Raji (cell line): ENCODE data around the gene AFF3.

Experiments
- POLR2A ChIP-seq: IDR thresholded peaks from 2 replicates; pipeline ENCODE4 v1.6.1; 2011; ENCODE audit warnings: low read depth, low read length, control low read depth; ENCODE audit not compliant: insufficient read depth

Gene AFF3

GRCh38 chr2:99688699-99689098 is 453.7 kb downstream of the AFF3 start:
- no peak for TF ChIP-seq POLR2A

DNA sequence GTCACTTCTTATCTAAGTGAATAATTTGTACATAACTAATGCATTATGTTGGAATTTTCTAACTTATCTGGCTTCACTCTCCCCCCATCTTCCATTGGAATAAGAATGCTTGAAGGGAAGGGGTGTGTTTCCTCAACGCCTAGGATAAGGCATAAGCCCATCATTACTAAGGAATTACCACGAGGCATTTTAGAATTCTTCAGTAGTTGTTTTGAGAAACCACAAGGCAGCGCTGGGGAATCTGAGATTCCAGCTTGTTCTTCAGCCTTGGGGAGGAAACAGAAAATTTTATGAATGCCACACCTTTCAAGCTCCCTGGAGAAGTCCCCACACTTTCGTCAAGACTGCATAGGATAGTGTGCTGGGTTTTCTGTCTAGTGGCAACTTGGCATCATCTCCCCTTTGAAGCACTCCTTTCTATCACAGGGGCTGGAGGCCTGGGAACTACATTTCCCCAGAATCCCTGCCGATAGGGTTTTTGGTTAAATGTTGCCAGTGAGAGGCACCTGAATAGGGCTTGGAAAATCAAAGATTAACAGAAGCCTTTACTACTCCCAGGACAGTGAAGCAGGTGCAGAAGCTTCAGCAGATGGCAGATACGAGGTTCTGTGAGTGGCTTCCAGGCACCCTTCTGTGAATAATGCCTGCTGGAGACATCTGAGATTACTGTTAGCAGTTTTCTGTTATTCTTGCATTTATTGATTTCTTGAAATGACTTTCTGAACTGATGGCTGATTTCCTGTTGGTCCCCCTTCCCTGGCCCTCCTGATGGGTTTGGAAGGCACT is 459.9 kb downstream of the AFF3 start:
- no peak for TF ChIP-seq POLR2A

DNA sequence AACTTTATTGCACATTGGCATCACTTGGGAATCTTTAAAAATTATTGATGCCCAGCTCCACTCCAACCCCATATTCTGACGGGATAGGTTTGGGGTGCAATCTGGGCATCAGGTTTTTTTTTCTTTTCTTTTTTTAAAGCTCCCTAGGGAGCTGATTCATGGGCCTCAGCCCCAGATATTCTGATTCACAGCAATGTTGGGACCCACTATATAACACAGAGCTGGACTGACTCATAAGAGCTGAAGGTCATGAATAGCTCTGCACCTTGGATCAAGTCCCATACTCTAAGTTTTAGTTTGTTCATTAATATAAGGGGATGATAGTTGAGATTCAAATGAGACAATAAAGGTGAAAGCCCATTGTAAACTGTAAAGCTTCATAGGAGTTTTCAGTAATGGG is 461.4 kb downstream of the AFF3 start:
- TF ChIP-seq POLR2A, result no peak

DNA sequence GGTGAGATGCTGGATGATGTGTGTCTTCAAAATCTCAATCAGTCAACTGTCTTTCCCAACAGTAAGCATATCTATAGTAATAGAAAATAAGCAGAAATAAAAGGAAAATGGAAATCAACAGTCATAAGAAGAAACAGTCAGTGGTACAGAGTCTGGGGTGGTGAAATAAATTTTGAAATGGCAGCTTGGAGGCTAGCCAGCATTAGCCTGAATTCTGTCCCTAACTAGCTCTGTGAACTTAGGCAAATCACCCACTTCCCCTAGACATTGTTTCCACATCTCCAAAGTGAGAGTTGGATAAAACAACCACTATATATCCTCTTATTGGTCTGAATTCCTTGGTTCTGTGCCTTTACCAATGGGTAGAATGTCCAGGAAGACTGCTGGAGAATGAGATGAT is 462.9 kb downstream of the AFF3 start:
- TF ChIP-seq POLR2A, result no peak

DNA sequence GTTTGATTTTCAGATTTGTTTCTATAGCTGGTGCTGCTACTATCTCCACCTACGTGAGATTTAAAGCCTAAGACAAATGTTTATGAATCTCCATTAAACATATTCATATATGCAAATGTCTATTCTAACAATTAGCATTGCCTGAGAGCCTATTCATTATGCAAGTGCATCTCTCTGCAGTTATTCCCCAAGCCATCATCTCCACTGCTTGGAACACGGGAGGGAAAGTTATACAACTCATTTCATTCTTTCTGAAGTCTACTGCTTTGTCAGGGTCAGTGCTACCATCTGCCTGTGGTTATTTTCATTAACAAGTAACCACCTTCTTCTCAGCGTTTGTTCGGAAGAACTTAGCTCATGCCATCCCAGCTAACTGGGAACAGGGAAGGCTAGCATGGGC is 463.8 kb downstream of the AFF3 start:
- no peak for TF ChIP-seq POLR2A

- TF ChIP-seq POLR2A, result no peak
Observed at GRCh38 chr2:99677814-99678213, 464.6 kb downstream of the AFF3 start.

DNA sequence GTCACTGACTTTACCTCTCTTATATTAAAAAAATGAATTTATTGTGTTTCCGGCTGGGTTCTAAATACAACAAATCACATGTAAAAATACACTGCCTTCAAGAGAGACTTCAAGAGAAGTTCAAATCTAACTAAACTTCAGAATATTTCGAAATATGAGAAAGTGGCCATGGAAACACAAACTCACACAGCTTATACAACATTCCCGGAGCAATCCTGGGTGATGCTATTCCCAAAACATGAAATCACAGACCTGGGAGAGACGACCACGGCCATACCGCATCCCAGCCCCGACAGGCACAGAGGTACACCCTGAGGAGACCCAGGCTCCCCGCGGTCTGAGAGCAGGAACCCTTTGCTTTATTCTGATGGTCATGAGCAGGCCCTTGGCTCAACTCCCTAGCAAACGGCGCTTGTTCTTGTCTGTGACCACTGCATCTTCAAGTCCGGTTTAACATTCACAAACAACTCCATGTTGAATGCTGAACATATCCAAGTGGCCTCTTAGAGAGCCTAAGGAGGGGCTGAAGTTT is 467.2 kb downstream of the AFF3 start:
- TF ChIP-seq POLR2A, result no peak

GRCh38 chr2:99674090-99674489 is 468.3 kb downstream of the AFF3 start:
- no peak for TF ChIP-seq POLR2A

GRCh38 chr2:99672766-99673350 is 469.5 kb downstream of the AFF3 start:
- TF ChIP-seq POLR2A, result no peak

DNA sequence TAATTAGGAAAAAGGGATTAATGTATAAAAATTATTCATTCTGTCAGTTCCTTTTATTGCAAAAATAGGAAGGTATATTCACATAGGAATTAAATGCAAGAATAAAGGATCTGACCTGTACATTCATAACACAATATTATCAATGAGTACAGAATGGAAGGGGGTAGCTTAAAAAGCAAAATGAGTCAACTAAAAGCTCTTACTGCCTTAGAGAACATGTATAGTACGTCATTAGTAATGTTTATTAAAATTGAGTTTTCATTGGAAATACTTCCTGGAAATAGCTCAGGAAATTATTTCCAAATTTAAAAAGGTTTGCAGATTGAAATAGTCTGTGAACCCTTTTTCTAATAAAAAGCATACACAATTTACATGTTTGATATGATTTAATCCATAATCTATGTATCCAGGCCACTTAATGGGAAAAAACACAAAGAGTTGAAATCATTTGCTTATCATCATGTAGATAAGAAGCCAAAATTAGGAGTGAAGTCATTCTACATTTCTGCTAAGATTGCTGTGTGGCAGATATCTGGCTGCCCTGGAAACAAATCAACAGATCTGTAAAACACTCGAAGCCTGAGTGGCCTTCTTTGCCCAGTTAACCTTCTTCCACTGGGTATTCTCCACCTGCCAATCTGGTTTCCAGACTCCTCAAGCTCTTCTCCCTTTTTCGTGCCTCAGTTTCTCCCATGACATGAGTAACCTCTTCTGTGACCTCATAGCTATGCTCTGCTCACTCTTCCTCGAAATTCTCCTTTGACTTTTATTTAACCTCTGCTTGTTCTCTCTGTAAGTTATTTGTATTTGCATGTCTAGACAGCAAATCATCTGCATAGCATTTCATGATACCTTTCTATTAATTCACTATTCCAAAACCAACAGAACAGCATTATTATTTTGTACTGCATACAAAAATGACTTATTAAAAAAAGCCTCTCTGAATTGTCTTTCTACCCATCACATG is 471.3 kb downstream of the AFF3 start:
- TF ChIP-seq POLR2A, result no peak

DNA sequence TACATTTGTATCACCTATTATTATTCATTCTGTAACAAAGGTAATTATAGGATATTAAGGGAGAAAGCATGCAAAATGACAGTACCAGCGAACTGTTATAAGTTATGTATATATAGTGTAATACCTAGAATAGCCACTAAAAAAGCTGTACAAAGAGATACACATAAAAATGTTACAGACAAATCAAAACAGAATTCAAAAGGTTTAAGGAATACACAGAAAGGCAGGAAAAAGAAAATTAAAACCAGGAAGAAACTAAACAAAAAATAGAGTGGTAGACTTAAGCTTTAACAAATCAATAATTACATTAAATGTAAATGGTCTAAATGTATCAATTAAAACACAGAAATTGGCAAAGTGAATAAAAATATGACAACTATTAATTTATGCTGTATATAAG is 476.1 kb downstream of the AFF3 start:
- TF ChIP-seq POLR2A, result no peak

- no peak for TF ChIP-seq POLR2A
Observed at GRCh38 chr2:99663641-99664040, 478.7 kb downstream of the AFF3 start.

DNA sequence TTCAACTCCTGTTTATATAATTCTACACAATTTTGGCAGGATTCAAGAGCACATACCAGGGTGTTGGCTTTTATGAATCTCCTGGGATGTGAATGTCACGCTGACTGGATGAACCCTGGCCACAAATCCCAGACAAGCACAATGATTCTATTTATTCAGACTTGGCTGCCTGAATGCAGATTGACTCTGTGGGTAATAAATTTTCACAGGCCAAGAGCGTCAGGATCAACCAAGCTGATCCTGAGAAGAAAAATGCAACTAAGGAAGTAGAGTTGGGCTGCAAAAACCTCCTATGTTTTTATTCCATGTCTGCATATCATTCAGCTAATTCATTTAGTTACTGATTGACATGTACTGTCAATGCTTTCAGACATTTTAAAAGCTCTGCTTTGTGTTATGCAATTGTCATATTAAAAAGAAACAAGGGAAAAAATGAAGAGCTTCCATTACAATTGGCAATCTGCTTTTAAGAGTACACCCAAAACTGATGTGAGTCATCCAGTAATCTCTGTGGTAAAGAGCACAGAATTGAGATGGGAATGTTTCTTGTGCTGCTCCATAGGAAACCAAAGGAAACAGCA is 479.5 kb downstream of the AFF3 start:
- no peak for TF ChIP-seq POLR2A

GRCh38 chr2:99660616-99661406 is 481.6 kb downstream of the AFF3 start:
- no peak for TF ChIP-seq POLR2A
